GM18909 (cell line): ENCODE measurements around the gene SLC25A3.

Experiments
- ATAC-seq: cut with Tn5 transposase; IDR thresholded peaks from one replicate; pipeline ENCODE4 v1.9.1; 2021; ENCODE audit warnings: mild to moderate bottlenecking; ENCODE audit not compliant: unreplicated experiment, poor library complexity

SLC25A3 gene

GRCh38 chr12:98653866-98654493 is 60.5 kb downstream of the SLC25A3 start:
- peak; percentile 48 for ATAC-seq
